Measurements from ENCODE around the gene SPATA31E1.
"Not testable (repeated sequence)": the region's sequence is repeated elsewhere in the genome, so short reads cannot be mapped to it uniquely, and the experiment has no call there.

SPATA31E1 gene

GRCh38 chr9:87884578-87885459 is 2.1 kb downstream of the SPATA31E1 start:
- DNase-seq (ENCODE audit: low read depth, low spot score), result no peak
- H3K27ac ChIP-seq, result no peak overlapping the region

DNA sequence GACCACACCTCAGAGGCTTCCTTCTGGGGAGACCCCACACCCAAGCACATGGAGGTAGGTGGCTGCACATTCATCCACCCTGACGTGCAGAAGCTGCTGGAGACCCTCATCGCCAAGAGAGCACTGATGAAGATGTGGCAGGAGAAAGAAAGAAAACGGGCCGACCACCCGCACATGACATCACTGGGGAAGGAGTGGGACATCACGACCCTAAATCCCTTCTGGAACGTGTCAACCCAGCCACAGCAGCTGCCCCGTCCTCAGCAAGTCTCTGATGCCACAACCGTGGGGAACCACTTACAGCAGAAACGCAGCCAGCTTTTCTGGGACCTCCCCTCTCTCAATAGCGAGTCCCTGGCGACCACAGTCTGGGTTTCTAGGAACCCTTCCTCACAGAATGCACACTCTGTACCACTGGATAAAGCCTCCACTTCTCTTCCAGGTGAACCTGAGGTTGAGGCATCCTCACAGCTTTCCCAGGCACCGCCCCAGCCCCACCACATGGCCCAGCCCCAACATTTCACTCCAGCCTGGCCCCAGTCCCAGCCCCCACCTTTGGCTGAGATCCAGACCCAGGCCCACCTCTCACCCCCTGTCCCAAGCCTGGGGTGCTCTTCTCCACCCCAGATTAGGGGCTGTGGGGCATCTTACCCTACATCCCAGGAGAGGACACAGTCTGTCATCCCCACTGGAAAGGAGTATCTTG is 3.0 kb downstream of the SPATA31E1 start:
- no peak for DNase-seq (ENCODE audit: low read depth, low spot score)
- H3K27ac ChIP-seq, result no peak overlapping the region

GRCh38 chr9:87886210-87886932 is 3.7 kb downstream of the SPATA31E1 start:
- DNase-seq (ENCODE audit: low read depth, low spot score), result no peak

DNA sequence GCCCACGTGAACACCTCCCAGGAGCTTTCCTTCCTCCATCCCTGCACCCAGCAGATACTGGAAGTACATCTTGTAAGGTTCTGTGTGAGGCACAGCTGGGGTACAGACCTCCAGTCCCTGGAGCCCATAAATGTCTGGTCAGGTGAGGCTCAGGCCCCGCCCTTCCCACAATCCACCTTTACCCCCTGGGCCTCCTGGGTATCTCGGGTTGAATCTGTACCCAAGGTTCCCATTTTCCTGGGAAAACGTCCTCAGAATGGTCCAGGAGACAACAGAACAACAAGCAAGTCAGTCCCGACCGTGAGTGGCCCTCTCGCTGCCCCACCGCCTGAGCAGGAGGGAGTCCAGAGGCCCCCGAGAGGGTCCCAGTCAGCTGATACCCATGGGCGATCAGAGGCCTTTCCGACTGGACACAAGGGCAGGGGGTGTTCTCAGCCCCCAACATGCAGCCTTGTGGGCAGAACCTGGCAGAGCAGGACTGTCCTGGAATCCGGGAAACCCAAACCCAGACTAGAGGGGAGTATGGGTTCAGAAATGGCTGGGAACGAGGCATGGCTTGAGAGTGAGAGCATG is 4.3 kb downstream of the SPATA31E1 start:
- no peak for DNase-seq (ENCODE audit: low read depth, low spot score)
- no peak overlapping the region for H3K27ac ChIP-seq

More at GRCh38 chr9:87886210-87886932, 3.7 kb downstream of the SPATA31E1 start:
- H3K27ac ChIP-seq, result no peak overlapping the region

DNA sequence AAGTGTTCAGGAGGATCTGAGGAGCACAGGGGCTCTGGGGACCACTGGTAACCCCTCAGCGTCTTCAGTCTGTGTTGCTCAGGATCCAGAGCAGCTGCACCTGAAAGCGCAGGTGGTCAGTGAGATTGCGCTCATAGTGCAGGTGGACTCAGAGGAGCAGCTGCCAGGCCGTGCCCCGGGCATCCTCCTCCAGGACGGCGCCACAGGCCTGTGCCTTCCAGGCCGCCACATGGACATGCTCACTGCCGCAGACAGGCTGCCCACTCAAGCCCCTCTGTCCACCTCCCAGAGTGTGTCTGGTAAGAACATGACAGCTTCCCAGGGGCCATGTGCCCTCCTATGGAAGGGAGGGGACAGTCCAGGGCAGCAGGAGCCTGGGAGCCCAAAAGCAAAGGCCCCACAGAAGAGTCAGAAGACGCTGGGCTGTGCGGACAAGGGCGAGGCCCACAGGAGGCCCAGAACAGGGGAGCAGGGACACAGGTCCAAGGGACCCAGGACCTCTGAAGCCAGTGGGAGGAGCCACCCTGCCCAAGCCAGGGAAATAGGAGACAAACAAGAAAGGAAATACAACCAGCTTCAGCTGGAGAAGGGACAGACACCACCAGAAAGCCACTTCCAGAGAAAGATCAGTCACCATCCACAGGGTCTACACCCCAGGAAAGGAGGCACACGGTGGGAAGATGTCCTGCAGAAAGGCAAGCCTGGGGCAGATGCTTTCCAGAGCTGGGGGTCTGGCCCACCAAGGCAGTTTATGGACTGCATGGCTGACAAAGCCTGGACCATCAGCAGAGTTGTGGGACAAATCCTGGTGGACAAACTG is 5.2 kb downstream of the SPATA31E1 start:
- H3K27ac ChIP-seq, result no peak overlapping the region
- no peak for DNase-seq (ENCODE audit: low read depth, low spot score)

GRCh38 chr9:87888501-87888900 is 5.8 kb downstream of the SPATA31E1 start:
- no peak overlapping the region for H3K27ac ChIP-seq
- DNase-seq (ENCODE audit: low read depth, low spot score), result no peak

DNA sequence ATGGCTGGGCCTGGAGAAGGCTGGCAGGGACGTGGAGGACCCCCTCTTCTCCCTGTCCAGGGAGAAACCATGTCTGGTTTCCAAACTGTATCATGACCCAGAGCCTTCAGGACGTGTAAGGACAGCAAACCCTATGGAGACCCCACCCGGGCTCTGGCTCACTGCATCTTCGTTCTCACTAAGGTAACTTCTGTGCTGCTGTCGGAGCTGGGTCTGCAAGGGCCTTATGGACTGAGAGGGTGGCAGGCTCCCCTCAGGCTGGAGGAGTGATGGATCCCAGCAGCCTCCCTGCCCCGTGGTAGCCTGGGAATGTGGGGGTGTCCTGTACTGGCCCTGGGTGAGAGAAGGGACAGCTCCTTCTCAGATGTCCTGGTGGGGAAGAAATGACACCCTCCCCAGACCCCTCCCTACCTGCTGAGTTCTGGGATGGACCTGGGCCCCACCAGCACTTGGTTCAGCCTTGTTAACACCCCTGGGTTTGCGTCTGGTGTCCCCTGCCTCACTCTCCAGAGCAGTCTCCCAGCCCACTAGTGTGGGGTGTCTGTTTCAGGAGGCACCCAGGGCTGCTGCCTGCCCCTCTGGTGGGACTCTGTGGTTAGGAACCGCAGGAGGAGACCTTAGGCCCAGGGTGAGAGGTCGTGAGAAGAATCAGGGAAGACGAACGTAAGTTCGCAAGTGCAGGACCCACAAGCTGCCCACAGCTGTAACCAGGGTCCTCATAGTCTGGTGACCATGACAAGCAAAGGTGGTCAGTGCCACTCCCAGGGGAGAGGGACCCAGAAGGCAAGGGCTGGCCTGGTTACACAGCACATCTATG is 6.6 kb downstream of the SPATA31E1 start:
- DNase-seq (ENCODE audit: low read depth, low spot score), result no peak
- no peak overlapping the region for H3K27ac ChIP-seq

GRCh38 chr9:87889882-87890252 is 7.2 kb downstream of the SPATA31E1 start:
- no peak for DNase-seq (ENCODE audit: low read depth, low spot score)
- H3K27ac ChIP-seq, result no peak overlapping the region

- H3K27ac ChIP-seq, result no peak overlapping the region
- DNase-seq (ENCODE audit: low read depth, low spot score), result no peak
Observed at GRCh38 chr9:87890837-87891236, 8.2 kb downstream of the SPATA31E1 start.

- DNase-seq (ENCODE audit: low read depth, low spot score), result no peak
- no peak overlapping the region for H3K27ac ChIP-seq
Observed at GRCh38 chr9:87891754-87892153, 9.1 kb downstream of the SPATA31E1 start.

DNA sequence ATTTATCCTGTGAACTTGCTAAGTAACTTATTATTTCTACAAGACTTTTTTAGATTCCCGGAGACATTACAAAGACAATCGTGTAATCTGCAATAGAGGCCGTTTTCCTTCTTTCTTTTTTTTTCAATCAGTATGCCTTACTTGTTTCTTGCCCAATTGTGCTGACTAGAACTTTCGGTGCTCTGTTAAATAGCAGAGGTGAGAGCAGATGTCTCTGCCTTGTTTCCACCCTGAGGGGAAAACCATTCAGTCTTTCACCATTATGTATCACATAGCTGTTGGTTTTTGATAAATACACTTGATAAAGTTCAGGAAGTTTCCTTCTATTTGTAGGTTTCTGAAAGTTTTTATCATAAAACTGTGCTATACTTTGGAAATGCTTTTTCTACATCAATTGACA is 10.3 kb downstream of the SPATA31E1 start:
- no peak for DNase-seq (ENCODE audit: low read depth, low spot score)
- no peak overlapping the region for H3K27ac ChIP-seq

- no peak for DNase-seq (ENCODE audit: low read depth, low spot score)
- no peak overlapping the region for H3K27ac ChIP-seq
Observed at GRCh38 chr9:87894998-87895625, 12.4 kb downstream of the SPATA31E1 start.

DNA sequence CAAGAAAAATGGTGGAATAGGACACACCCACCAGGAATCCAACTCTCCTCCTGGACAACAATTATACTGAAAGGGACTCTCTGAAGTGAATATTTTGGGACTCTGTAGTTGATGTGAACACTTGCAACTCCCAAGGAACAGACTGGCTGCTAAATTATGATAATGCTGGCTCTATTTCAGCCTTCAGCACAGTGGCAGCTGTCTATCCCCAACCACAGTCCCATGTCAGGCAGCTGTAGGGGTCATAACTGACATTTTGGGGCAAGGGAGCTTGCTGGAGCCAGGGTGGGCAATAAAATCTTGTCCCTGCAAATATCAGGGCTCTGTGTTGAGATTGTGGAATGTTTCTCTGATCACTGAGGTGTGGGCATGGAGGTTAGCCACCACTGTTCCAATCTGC is 14.2 kb downstream of the SPATA31E1 start:
- DNase-seq (ENCODE audit: low read depth, low spot score), result no peak
- H3K27ac ChIP-seq, result no peak overlapping the region

- DNase-seq (ENCODE audit: low read depth, low spot score), result no peak
Observed at GRCh38 chr9:87898151-87898550, 15.5 kb downstream of the SPATA31E1 start.

GRCh38 chr9:87902371-87902770 is 19.7 kb downstream of the SPATA31E1 start:
- H3K27ac ChIP-seq; DNase-seq (ENCODE audit: low read depth, low spot score): not testable (repeated sequence)

More at GRCh38 chr9:87898151-87898550, 15.5 kb downstream of the SPATA31E1 start:
- H3K27ac ChIP-seq, result no peak overlapping the region

GRCh38 chr9:87909310-87910041 is 26.8 kb downstream of the SPATA31E1 start:
- DNase-seq (ENCODE audit: low read depth, low spot score), result no peak
- no peak overlapping the region for H3K27ac ChIP-seq

GRCh38 chr9:87910821-87911220 is 28.1 kb downstream of the SPATA31E1 start:
- DNase-seq (ENCODE audit: low read depth, low spot score), result no peak
- no peak overlapping the region for H3K27ac ChIP-seq

DNA sequence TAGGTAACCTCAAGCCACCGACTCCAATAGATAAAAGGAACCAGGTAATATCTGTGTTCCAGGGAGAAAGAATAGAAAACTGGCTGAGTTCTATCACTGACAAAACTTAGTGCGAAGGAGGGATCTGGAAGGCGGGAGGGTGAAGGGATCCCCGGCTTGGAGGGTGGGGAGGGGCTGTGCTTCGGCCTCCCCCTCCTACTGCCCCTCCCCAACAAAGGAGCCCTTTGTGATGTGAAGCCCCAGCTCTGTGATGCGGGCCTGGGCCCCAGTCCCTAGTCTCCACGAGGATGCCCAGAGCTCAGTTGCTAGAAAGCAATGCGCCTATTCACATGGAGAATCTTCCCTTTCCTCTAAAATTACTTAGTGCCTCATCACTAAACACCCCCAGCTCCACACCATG is 35.0 kb downstream of the SPATA31E1 start, which contains the start of gene SPATA31C1:
SPATA31C1 (plus strand) TSS at position 301 of the 400 bp plus-strand sequence.
- not testable (repeated sequence) for DNase-seq (ENCODE audit: low read depth, low spot score); H3K27ac ChIP-seq

Data from epithelial cell of prostate (primary cell).